ENCODE results near the gene GPC5. TPM values are rescaled to one million over a fixed set of nuclear protein-coding genes. Genes with fewer than 3 reads are reported as not detected.

GPC5 gene
- total and polyA plus RNA-seq, 2 of the 8 experiments (the other 6 are each of a cell fraction or from before 2014, with no cell fraction given): 0.20 to 0.39 TPM

DNA sequence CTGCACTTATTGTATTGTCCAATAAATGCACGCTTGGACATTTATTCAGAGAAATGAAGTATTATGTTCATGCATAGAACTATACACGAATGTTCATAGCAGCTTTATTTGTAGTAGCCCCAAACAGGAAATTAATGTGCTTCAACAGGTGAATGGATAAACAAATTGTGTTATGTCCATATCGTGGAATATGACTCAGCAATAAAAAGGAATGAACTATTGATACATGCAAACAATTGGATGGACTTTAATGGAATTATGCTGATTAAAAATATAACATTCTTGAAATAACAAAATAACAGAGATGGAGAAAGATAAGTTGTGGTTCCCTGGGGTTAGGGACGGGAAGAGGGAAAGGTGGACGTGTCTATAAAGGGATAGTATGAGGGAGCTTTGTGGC lies 65.9 kb downstream of the GPC5 start:
- Histone ChIP-seq H4K5ac (ENCODE audit: insufficient read length, low read depth, low read length) (no peak overlapping the region), H3K27ac (ENCODE audit: low read depth, low read length) (no peak overlapping the region), H3K9me3 (ENCODE audit: insufficient read depth in 2 of 2, low read depth in 1 of 2, low read length in 1 of 2) (no peaks in the 10 kb centered on the region), H2BK12ac (ENCODE audit: low read depth, low read length) (no peak overlapping the region), H4K20me1 (replicated peaks in 1 of 2; ENCODE audit: control insufficient read depth in 1 of 2, insufficient read depth in 2 of 2, low read length in 2 of 2) (no peaks in the 10 kb centered on the region), H4K8ac (ENCODE audit: extremely low read depth, insufficient read depth, low read length) (no peak overlapping the region), H2BK5ac (ENCODE audit: low read depth, low read length) (no peak overlapping the region), H3K23me2 (ENCODE audit: low read depth, low read length) (no peaks in the 10 kb centered on the region), H2BK20ac (ENCODE audit: low read length) (no peak overlapping the region), H3K4me1 (replicated peaks in 1 of 4; ENCODE audit: control insufficient read depth in 3 of 4, insufficient read depth in 4 of 4, low read length in 3 of 4) (no peaks in the 10 kb centered on the region), H3K4me3 (ENCODE audit: extremely low read depth in 1 of 4, insufficient read depth in 2 of 4, low read depth in 3 of 4, low read length in 4 of 4) (no peak overlapping the region), H3K79me1 (ENCODE audit: low read depth, low read length) (no peaks in the 10 kb centered on the region), H2AFZ (ENCODE audit: low read length) (no peak overlapping the region), H3K4ac (replicated peaks; ENCODE audit: insufficient read length, low read depth, low read length) (no peak overlapping the region), H3K14ac (ENCODE audit: insufficient read length) (no peak overlapping the region), H2AK5ac (ENCODE audit: low read depth, low read length) (no peak overlapping the region), H3K4me2 (ENCODE audit: insufficient read depth in 1 of 2, low read depth in 2 of 2, low read length in 2 of 2) (no peak overlapping the region), H3K36me3 (ENCODE audit: control insufficient read depth in 2 of 4, insufficient read depth in 4 of 4, low read length in 3 of 4) (no peaks in the 10 kb centered on the region), H3K23ac (ENCODE audit: insufficient read length) (no peak overlapping the region), H3K18ac (ENCODE audit: extremely low read depth, low read length) (no peak overlapping the region), H3K79me2 (ENCODE audit: control insufficient read depth in 1 of 2, insufficient read depth in 2 of 2, low read length in 2 of 2) (no peaks in the 10 kb centered on the region), H4K91ac (replicated peaks; ENCODE audit: insufficient read length, low read length) (no peak overlapping the region), H2BK120ac (replicated peaks; ENCODE audit: low read depth, low read length) (no peak overlapping the region), H2BK15ac (ENCODE audit: low read length) (no peak overlapping the region), H3K27me3 (replicated peaks in 1 of 4; ENCODE audit: control insufficient read depth in 3 of 4, extremely low read depth in 1 of 4, insufficient read depth in 3 of 4, low read length in 3 of 4) (no peaks in the 10 kb centered on the region), H3K9ac (replicated peaks in 1 of 4; ENCODE audit: extremely low read depth in 1 of 4, low read depth in 3 of 4, low read length in 3 of 4) (no peak overlapping the region), H3K56ac (replicated peaks; ENCODE audit: insufficient read length, low read depth, low read length) (no peak overlapping the region)
- DNase-seq (ENCODE audit: low read depth in 1 of 2, low spot score in 2 of 2): no peak
- no peak for FAIRE-seq
- CTCF ChIA-PET (ENCODE audit: partially characterized antibody): interaction anchor here (1.7 kb wide), 1 partner anchor 112 kb away, joined by 5 read pairs; no protein-coding TSS in a partner anchor
- 83% methylated on average over 5 of the region's 5 CpGs; no CpG with 5 or more reads in 1 of the 2 experiments for WGBS, 2 experiments (ENCODE audit: extremely low coverage in 1 of 2, insufficient coverage in 1 of 2, insufficient read length in 1 of 2, insufficient replicate concordance in 2 of 2, low coverage in 1 of 2, low lambda C conversion rate in 2 of 2, missing lambda C conversion rate in 1 of 2)
- POLR2A ChIA-PET (ENCODE audit: partially characterized antibody): no interaction called here
- TF ChIP-seq, protein P1, sequence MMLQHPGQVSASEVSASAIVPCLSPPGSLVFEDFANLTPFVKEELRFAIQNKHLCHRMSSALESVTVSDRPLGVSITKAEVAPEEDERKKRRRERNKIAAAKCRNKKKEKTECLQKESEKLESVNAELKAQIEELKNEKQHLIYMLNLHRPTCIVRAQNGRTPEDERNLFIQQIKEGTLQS (IDR thresholded peaks at IDR 0.05; ENCODE audit: insufficient read depth, low read depth, low read length): no peak
- no peak for TF ChIP-seq SRF (IDR thresholded peaks at IDR 0.05; ENCODE audit: low read depth, low read length)
- no peak for TF ChIP-seq POLR2AphosphoS5 (IDR thresholded peaks at IDR 0.05; ENCODE audit: low read depth, low read length)
- no peak for TF ChIP-seq GABPA (IDR thresholded peaks at IDR 0.05; ENCODE audit: borderline replicate concordance, insufficient read depth, low read length)
- no peak for TF ChIP-seq BRCA1 (IDR thresholded peaks at IDR 0.05; ENCODE audit: low read depth, low read length)
- TF ChIP-seq EZH2 (IDR thresholded peaks at IDR 0.05; ENCODE audit: low read depth, low read length, severe bottlenecking): no peak
- no peak for TF ChIP-seq BCL11A (IDR thresholded peaks at IDR 0.05; ENCODE audit: low read depth in 2 of 2, low read length in 2 of 2)
- TF ChIP-seq RFX5 (IDR thresholded peaks at IDR 0.05; ENCODE audit: borderline replicate concordance, low read depth, low read length): no peak
- no peak for TF ChIP-seq CHD1 (IDR thresholded peaks at IDR 0.05; ENCODE audit: low read depth, low read length)
- TF ChIP-seq ASH2L (IDR thresholded peaks at IDR 0.05; ENCODE audit: low read length): no peak

All from H1 (cell line).